Stimulated activated CD8-positive, alpha-beta memory T cell treated with anti-CD3 and anti-CD28 coated beads, Interleukin-12 subunit alpha, Interleukin-12 subunit beta, amount 100 ng/mL, for 24 hours (primary cell): ENCODE data around the gene C15orf39.

Experiments used
- DNase-seq: peaks from one replicate; pipeline ENCODE4 v3.0.0-alpha.2; 2020; ENCODE audit errors: extremely low read depth

The C15orf39 gene

GRCh38 chr15:75172284-75172820 lies 29.3 kb upstream of the C15orf39 start:
- no peak for DNase-seq

GRCh38 chr15:75174102-75174501 lies 27.6 kb upstream of the C15orf39 start:
- no peak for DNase-seq

GRCh38 chr15:75174729-75175128 lies 27.0 kb upstream of the C15orf39 start:
- DNase-seq = no peak

- DNase-seq = no peak
These were observed 25.3 kb upstream of the C15orf39 start for GRCh38 chr15:75176396-75176761.

GRCh38 chr15:75177360-75178071 lies 24.2 kb upstream of the C15orf39 start:
- no peak for DNase-seq

GRCh38 chr15:75178171-75178937 lies 23.3 kb upstream of the C15orf39 start:
- DNase-seq = no peak

- no peak for DNase-seq
These were observed 22.5 kb upstream of the C15orf39 start for GRCh38 chr15:75178938-75179745.

GRCh38 chr15:75179746-75180140 lies 21.9 kb upstream of the C15orf39 start:
- DNase-seq = no peak

- DNase-seq = no peak
These were observed 19.9 kb upstream of the C15orf39 start for GRCh38 chr15:75181780-75182179.

- no peak for DNase-seq
These were observed 19.2 kb upstream of the C15orf39 start for GRCh38 chr15:75182187-75183131.

- DNase-seq = no peak
These were observed 16.2 kb upstream of the C15orf39 start for GRCh38 chr15:75185271-75186029.

GRCh38 chr15:75186044-75186443 lies 15.6 kb upstream of the C15orf39 start:
- no peak for DNase-seq

GRCh38 chr15:75188499-75188898 lies 13.2 kb upstream of the C15orf39 start:
- no peak for DNase-seq

GRCh38 chr15:75191235-75191634 lies 10.4 kb upstream of the C15orf39 start:
- no peak for DNase-seq

GRCh38 chr15:75192307-75192706 lies 9.4 kb upstream of the C15orf39 start:
- no peak for DNase-seq

GRCh38 chr15:75193272-75193671 lies 8.4 kb upstream of the C15orf39 start:
- DNase-seq = no peak

GRCh38 chr15:75193976-75194375 lies 7.7 kb upstream of the C15orf39 start:
- DNase-seq = no peak

GRCh38 chr15:75194397-75194796 lies 7.3 kb upstream of the C15orf39 start:
- DNase-seq = no peak

- DNase-seq = no peak
These were observed 6.4 kb upstream of the C15orf39 start for GRCh38 chr15:75195122-75195765.

GRCh38 chr15:75195766-75196241 lies 5.9 kb upstream of the C15orf39 start:
- no peak for DNase-seq
